ENCODE data around the gene MAML2.

The MAML2 gene

DNA sequence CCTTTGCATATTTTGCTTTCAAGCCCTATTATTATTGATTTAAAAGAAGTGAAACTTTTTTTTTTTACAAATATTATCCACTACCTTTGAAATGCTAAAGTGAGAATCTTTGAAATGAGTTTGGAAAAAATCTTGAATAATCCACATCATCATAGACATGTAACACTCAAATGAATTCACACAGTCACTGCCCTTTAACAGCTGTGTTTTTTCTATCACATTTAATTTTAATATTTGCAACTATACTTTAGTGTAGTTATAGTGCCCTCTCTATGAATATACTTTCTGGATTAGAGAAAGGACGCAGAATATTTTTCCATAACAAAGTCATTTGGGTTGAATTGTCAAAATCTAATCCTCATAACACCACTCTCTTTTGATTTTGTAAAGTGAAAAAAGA is 381.2 kb downstream of the MAML2 start:
- no peak overlapping the region for H3K4me3 ChIP-seq (ENCODE audit: low read length)
- DNase-seq (ENCODE audit: low read depth): no peak
- TF ChIP-seq, protein P1, sequence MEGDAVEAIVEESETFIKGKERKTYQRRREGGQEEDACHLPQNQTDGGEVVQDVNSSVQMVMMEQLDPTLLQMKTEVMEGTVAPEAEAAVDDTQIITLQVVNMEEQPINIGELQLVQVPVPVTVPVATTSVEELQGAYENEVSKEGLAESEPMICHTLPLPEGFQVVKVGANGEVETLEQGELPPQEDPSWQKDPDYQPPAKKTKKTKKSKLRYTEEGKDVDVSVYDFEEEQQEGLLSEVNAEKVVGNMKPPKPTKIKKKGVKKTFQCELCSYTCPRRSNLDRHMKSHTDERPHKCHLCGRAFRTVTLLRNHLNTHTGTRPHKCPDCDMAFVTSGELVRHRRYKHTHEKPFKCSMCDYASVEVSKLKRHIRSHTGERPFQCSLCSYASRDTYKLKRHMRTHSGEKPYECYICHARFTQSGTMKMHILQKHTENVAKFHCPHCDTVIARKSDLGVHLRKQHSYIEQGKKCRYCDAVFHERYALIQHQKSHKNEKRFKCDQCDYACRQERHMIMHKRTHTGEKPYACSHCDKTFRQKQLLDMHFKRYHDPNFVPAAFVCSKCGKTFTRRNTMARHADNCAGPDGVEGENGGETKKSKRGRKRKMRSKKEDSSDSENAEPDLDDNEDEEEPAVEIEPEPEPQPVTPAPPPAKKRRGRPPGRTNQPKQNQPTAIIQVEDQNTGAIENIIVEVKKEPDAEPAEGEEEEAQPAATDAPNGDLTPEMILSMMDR (conservative IDR thresholded peaks at IDR 0.05; ENCODE audit: low read depth, low read length): no peak

DNA sequence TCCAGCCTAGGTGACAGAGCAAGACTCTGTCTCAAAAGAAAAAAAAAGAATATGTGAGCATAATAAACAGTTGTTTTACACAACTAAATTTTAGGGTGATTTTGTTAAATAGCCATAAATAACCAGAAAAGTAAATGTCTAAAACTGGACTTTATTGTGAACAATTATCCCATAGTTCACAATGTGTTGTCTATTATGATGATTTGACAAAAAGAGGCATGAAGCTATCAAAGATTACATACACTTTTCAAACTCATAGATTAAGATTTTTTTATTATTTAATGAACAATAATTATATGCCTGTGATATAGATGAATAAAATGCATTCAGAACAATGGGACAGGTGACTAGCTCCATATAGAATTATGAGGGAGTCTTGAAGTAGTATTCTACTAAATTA is 392.1 kb downstream of the MAML2 start:
- no peak overlapping the region for H3K4me3 ChIP-seq (ENCODE audit: low read length)
- no peak for DNase-seq (ENCODE audit: low read depth)
- TF ChIP-seq, protein P1 (conservative IDR thresholded peaks at IDR 0.05; ENCODE audit: low read depth, low read length): no peak

DNA sequence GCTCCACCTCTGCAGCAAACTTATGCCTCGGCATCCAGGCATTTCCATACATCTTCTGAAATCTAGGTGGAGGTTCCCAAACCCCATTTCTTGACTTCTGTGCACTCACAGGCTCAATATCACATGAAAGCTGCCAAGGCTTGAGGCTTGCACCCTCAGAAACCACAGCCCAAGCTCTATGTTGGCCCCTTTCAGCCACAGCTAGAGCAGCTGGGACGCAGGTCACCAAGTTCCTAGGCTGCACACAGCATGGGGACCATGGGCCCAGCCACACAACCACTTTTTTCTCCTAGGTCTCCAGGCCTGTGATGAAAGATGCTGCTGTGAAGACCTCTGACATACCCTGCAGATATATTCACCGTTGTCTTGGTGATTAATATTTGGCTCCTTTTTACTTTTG is 394.4 kb downstream of the MAML2 start:
- TF ChIP-seq, protein P1 (conservative IDR thresholded peaks at IDR 0.05; ENCODE audit: low read depth, low read length): no peak
- no peak for DNase-seq (ENCODE audit: low read depth)
- no peak overlapping the region for H3K4me3 ChIP-seq (ENCODE audit: low read length)

DNA sequence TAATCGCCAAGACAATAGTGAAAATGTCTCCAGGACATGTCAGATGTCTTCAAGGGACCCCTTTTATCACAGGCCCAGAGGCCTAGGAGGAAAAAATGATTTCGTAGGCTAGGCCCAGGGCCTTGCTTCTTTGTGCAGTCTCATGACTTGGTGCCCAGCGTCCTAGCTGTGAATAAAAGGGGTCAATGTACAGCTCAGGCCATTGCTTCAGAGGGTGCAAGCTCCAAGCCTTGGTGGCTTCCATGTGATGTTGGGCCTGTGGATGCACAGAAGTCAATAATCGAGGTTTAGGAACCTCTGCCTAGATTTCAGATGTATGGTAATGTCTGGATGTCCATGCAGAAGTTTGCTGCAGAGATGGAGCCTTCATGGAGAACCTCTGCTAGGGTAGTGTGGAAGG is 398.4 kb downstream of the MAML2 start:
- TF ChIP-seq, protein P1 (conservative IDR thresholded peaks at IDR 0.05; ENCODE audit: low read depth, low read length): no peak
- no peak for DNase-seq (ENCODE audit: low read depth)
- H3K4me3 ChIP-seq (ENCODE audit: low read length): no peak overlapping the region

DNA sequence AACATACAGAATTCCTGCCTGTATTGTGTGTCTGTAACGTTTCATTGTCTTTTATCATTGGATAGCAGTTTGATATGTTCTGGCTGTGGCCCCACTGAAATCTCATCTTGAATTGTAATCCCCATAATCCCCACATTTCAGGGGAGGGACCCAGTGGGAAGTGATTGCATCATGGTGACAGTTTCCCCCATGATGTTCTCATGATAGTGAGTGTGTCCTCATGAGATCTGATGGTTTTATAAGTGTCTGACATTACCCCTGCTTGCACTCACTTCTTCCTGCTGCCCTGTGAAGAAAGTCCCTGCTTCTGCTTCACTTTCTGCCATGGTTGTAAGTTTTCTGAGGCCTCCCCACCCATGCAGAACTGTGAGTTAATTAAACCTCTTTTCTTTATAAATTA is 399.4 kb downstream of the MAML2 start:
- H3K4me3 ChIP-seq (ENCODE audit: low read length): no peak overlapping the region
- TF ChIP-seq, protein P1 (conservative IDR thresholded peaks at IDR 0.05; ENCODE audit: low read depth, low read length): no peak
- no peak for DNase-seq (ENCODE audit: low read depth)

DNA sequence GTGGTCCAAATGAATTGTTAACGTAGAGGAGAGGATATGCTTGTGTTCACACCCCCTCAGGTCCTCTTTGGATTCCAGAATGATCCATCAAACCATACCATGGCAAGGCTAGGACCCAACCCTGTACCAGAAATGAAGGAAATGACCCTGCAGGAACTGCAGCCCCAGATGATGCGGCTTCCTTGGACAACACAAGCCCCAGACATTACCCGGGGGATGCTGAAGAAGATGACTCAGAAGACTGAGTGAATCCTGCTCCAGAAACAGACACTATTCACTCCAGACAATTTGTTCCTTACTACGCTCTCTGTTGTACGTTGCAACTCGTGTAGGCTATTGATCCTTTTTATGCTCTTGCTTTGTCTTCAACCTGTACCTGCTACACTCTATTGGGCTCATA is 403.9 kb downstream of the MAML2 start:
- TF ChIP-seq, protein P1 (conservative IDR thresholded peaks at IDR 0.05; ENCODE audit: low read depth, low read length): no peak
- H3K4me3 ChIP-seq (ENCODE audit: low read length): no peak overlapping the region
- no peak for DNase-seq (ENCODE audit: low read depth)

DNA sequence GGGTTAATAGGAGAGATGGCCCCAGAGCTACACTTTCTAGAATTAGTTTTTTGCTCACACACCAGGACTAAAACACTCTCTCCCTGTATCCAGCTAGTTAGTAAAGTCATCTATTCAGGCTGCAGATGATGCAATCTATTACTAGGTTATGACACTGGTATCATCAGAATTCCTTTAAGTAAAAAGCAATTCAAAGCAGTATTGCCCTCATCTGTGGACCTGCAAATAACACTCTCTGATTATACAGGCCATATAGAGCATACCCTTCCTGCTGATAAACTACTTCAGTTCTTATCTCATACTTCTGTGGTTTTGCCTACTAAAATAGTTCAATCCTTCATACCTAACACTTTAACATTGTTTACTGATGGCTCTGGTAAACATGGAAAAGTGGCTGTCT is 405.6 kb downstream of the MAML2 start:
- DNase-seq (ENCODE audit: low read depth): no peak
- H3K4me3 ChIP-seq (ENCODE audit: low read length): no peak overlapping the region
- TF ChIP-seq, protein P1 (conservative IDR thresholded peaks at IDR 0.05; ENCODE audit: low read depth, low read length): no peak
